HepG2 (cell line): ENCODE measurements around the gene CPEB3.

ENCODE experiments used
- CBFB ChIP-seq: sonication (generic); formaldehyde crosslinking; IDR thresholded peaks from 2 replicates; pipeline ENCODE4 v1.4.0; 2020; ENCODE audit warnings: missing genetic modification reagents
- CC2D1A ChIP-seq: sonication (generic); formaldehyde crosslinking; IDR thresholded peaks from 2 replicates; pipeline ENCODE4 v1.8.1; 2023; ENCODE audit warnings: mild to moderate bottlenecking, missing genetic modification reagents
- CTCF ChIP-seq: sonication (generic); formaldehyde crosslinking; IDR thresholded peaks from 2 replicates; pipeline ENCODE4 v1.5.0; 2020; ENCODE audit warnings: mild to moderate bottlenecking, missing genetic modification reagents, moderate library complexity
- EZH2 ChIP-seq: conservative IDR thresholded peaks from 2 replicates; pipeline ENCODE4 v1.6.1; 2012; ENCODE audit warnings: mild to moderate bottlenecking, low read depth, low read length, moderate library complexity
- FOXM1 ChIP-seq: sonication (generic); formaldehyde crosslinking; IDR thresholded peaks from 2 replicates; pipeline ENCODE4 v1.5.0; 2020; ENCODE audit warnings: missing genetic modification reagents
- GABPA ChIP-seq, 2 experiments: IDR thresholded peaks; 2 replicates each; pipeline ENCODE4 v1.6.1; 2011 to 2016; ENCODE audit warnings: low read depth in 2 of 2, low read length in 1 of 2, missing biosample characterization in 1 of 2, missing genetic modification characterization in 1 of 2
- NFIC ChIP-seq: IDR thresholded peaks from 2 replicates; pipeline ENCODE4 v1.6.1; 2012; ENCODE audit warnings: mild to moderate bottlenecking, low read length, inconsistent platforms
- RFX5 ChIP-seq: IDR thresholded peaks from 2 replicates; pipeline ENCODE4 v1.6.1; 2011; ENCODE audit warnings: low read depth, low read length, improper control_type of control experiment
- SUZ12 ChIP-seq: fragments of 150-350 bp; IDR thresholded peaks from 2 replicates; pipeline ENCODE4 v1.6.1; 2014; ENCODE audit warnings: low read depth, low read length
- TAF1 ChIP-seq: sonication (generic); formaldehyde crosslinking; IDR thresholded peaks from 2 replicates; pipeline ENCODE4 v1.4.0; 2020; ENCODE audit warnings: missing genetic modification reagents
- TP53 ChIP-seq: sonication (generic); formaldehyde crosslinking; conservative IDR thresholded peaks from 2 replicates; pipeline ENCODE4 v1.4.0; 2020; ENCODE audit warnings: missing genetic modification reagents
- ZNF143 ChIP-seq: sonication (generic); formaldehyde crosslinking; IDR thresholded peaks from 2 replicates; pipeline ENCODE4 v1.4.0; 2020; ENCODE audit warnings: missing genetic modification reagents
- ZNF232 ChIP-seq: sonication (generic); formaldehyde crosslinking; IDR thresholded peaks from 2 replicates; pipeline ENCODE4 v1.4.0; 2020; ENCODE audit warnings: missing genetic modification reagents, borderline replicate concordance
- ZNF549 ChIP-seq: sonication (generic); formaldehyde crosslinking; IDR thresholded peaks from 2 replicates; pipeline ENCODE4 v1.5.0; 2020; ENCODE audit warnings: missing genetic modification reagents

GRCh38 chr10:92240289-92241157, 50.4 kb downstream of the CPEB3 start:
- TF ChIP-seq FOXM1 (CRISPR knock-in tag) (no peak), CBFB (no peak), GABPA (IDR thresholded peaks at IDR 0.05; ENCODE audit: low read depth, low read length) (peak; percentile 18; the same call in 1 of the 2 replicates), GABPA (CRISPR knock-in tag; IDR thresholded peaks at IDR 0.05; ENCODE audit: low read depth) (peak; percentile 84), EZH2 (no peak), TAF1 (CRISPR knock-in tag) (peak; percentile 57), ZNF549 (CRISPR knock-in tag) (no peak), NFIC (no peak; the same call in 1 of the 2 replicates), CC2D1A (CRISPR knock-in tag) (no peak), RFX5 (no peak), ZNF143 (CRISPR knock-in tag) (no peak), ZNF232 (CRISPR knock-in tag) (no peak), TP53 (CRISPR knock-in tag) (no peak), SUZ12 (no peak), CTCF (CRISPR knock-in tag) (no peak)
